ENCODE results near the gene KCNH1.

- no peak for TF ChIP-seq CTCF (IDR thresholded peaks at IDR 0.05; ENCODE audit: low read depth, low read length)
- TF ChIP-seq POLR2A (IDR thresholded peaks at IDR 0.05; ENCODE audit: extremely low read depth, insufficient read length): no peak
- no peak for TF ChIP-seq MAX (IDR thresholded peaks at IDR 0.05; ENCODE audit: low read depth, low read length)
Measured at GRCh38 chr1:210776712-210777111, 357.2 kb downstream of the KCNH1 start.
